SIG-M5 treated with dmso at 0.1 percent for 504 hours (cell line): ENCODE data around the gene WIPI1.

ENCODE experiments used
- DNase-seq: peaks from one replicate; lab custom pipeline; 2025; ENCODE audit not compliant: unreplicated experiment; lab: John Stamatoyannopoulos, UW

Gene WIPI1

DNA sequence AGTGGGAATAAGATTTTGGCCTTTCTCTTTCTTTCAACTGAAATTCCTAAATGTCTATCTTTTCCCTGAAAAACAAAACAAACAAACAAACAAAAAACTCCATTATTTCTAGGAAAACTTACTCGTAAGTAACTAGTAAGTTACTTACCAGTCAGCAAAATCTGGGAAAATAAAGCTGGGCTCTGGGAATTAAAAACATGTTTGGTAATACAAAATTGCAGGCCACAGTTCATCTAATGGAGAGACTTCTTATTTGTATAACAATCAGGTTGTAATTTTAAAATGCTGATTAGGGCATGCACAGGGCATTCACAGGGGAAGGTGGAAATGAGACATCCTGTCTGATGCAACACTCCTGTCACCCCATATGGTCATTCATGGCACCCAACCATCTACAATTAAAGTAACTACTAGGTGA lies 3.8 kb upstream of the WIPI1 start:
- no peak for DNase-seq

DNA sequence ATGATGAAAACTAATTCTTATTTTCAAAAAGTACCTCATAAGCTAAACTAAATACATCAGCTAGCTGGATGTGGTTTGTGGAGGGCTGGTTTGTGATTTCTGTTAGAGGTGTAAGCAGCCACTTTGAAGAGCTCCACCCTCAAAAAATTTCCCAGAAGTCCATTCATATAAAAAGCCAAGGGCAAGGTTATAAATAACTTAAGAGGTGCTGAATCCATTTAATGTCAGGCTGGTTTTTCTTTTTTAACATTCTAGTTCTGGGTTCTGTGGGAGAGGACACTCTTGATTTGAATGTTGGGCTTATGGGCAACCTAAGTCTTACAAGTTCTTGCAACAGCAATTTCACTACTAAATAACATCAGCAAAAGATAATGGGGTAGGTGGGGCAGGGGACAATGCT lies 3.4 kb upstream of the WIPI1 start:
- DNase-seq = no peak

DNA sequence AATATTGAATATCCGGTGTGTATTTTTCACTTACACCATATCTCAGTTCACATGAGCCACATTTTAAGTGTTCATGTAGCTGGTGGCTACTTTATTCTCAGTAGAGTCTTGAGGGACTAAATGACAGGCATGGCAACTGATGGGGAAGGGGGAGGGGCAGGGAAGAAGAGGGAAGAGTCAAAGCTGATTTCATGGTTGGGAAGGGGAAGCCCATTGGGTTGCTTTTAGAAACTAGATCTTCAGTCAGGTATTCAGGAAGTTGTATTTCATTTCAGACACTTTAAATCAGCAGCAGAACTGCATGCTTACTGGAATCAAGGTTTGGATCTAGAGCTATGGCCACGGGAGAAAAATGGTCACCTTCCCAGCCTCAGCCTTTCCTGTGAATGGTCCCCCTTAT lies 2.9 kb upstream of the WIPI1 start:
- no peak for DNase-seq

DNA sequence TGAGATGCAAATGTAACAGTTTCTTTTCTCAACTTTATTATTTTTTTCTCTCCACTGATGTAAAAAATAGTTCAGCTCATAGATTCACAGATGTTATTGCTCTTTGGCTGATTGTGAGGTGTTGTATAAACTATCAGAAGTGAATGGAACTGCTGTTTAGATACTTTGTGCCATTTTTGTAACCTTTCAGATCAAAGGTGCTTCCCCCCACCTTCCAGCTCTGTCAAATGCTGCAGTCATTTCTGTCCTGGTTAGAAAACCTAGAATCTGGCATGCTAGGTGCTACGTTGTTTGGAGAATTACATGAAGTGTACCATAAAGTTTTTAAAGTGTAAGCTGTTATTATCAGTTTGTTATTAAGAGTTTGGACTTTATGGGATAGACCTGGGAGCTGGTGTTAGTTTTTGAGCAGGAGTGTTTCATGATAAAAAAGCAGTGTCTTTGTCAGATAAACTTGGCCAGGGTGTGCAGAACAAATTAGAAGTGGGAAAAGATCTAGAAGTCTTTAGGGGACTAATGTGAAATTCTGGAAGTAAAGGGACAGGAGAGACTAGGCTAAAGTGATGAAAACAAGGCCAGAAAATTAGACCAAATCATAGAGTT lies 1.8 kb upstream of the WIPI1 start:
- DNase-seq = no peak

DNA sequence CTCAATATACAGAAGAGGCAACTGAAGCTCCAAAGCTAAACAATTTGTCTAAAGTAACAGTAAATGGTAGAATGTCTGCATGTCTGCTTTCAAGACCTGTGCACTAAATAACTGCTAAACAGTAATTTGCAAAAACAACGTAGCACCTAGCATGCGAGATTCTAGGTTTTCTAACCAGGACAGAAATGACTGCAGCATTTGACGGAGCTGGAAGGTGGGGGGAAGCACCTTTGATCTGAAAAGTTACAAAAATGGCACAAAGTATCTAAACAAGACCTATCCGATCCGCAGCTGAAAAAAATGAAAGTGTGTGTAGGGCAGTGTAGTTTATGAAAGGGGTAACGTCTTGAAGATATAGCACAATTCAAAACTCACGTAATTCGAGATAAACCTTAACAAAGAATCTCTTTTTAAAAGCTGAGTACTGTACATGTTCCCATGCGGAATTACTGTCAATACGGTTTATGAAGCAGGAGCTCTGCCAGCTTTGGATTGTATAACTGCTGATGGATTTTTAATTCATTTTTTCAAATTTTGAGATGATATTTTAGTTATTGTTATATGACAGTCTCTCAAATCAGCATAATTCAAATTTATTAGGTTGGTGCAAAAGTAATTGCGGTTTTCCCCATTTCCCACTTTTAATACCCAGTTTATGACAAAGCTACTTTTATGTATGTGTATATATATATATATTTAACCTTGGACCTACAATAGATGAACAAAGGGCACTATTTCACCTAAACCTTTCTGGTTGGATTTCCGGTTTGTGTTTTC lies 1.2 kb upstream of the WIPI1 start:
- DNase-seq = no peak

DNA sequence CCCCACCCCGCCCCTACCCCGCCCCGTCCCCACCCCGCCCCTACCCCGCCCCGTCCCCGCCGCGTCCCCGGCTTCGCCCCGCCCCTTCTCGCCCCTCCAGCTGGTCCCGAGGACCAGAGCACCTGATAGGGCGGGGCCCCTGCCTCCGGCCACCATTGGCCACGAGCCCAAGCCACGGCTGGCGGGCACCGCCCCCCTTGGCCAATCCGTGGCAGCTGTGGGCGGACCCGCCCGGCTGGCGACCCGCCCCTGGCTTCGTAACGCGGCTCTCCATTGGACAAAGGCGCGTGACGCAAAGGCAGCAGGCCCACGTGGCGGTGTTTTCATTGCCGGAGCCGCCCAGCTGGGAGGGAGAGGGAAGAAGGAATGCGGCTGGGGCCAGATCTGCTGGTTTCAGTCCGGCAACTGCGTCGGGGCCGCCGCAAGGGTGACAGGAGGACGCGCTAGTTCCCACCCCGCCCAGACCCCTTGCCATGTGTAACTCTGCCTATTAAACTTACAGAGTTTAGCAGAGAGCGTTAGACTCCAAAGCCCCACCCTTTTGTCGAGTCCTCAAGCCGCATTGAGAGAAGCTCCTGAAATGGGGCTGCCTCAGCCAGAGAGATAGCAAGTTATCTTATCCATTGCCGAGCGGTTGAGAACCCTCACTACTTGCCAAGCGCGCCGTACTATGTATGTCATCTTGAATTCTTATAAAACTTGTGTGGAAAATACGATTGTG lies 403 bp upstream of the WIPI1 start:
- DNase-seq = peak; percentile 99

DNA sequence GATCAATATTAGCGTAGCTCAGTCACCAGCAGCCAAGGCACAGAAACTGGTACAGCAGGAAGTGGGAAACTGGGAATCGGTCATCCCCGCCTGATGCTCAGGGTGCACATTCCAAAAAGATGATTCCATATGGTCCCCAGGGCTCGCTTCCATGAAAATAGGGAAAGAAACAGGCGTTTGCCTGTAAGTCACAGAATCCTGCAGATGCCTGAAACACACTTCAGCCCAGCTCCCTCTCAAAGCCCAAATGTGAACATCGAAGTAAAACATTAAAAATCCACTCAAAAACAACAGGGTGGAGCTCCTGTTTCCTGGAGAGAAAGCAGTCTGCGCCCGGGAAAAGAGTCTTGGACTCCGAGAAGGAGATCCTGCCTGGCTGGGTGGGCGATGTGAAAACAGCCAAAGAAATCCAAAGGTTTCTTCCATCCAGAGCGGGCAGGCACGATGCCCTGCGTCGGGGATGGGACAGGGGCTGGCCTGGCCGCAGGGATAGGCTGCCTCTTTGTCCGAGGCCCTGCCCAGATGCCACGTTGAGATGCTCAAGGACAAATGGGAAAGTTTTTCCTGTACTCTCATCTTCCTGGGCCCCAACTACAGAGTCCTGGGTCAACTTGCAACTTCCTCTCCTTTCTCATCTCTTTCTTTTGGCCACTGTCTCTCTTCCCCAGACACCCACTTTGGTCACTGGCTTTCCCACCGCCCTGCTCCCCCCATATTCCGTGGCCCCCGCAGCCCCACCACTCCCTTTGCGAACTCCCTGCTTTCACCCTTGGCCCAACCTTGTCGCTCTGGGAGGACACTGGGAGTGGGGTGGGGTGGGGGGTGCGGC lies 743 bp downstream of the WIPI1 start:
- DNase-seq = peak; percentile 87

DNA sequence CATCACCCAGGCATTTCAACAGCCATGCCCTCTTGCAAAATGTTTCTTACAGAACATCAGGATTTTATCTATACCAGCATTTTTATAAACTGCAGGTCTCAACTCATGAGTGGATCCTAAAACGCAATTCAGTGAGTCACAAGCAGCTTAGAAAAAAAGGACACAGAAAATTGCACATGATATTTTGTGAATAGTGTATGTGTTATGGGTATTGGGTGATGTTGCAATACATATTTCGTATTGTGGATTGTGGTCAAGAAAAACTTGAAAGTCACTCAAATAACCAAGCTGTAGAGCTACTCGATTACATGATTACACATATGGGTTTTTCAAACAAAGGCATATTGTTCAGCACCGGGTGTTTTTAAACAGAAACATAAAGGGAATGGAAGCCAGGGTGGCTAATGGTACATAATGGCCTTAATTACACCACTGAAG lies 1.4 kb downstream of the WIPI1 start:
- DNase-seq = peak; percentile 89

DNA sequence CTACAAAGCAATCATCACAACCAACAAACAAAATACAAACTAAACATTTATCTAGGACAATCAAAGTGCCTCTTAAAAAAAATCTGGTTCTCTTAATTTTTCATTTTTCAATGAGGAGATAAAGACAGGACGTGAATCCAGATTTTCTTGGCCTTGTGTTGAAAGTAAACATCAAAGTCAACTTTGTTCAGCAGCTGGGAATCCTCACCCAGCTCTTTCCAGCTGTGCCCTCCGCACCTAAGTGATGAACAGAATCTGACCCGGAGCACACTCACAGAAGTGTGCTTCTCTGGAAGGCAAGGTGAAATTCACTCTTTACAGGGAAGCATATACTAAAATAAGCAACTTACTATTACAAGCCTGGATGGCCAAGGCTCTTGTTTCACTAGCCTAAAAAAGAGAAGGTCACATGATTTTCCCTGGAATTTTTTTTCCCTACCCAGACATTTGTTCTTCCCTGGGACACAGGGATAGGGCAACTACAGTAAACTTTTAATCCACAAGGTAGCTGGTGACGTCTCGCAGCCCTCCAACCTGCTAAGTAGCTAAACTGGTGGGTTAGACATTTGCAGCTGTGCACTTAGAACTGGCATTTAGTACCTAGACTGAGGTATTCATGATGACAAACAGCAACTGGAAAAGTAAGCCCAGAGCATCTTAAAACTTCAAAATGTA lies 3.2 kb downstream of the WIPI1 start:
- no peak for DNase-seq

DNA sequence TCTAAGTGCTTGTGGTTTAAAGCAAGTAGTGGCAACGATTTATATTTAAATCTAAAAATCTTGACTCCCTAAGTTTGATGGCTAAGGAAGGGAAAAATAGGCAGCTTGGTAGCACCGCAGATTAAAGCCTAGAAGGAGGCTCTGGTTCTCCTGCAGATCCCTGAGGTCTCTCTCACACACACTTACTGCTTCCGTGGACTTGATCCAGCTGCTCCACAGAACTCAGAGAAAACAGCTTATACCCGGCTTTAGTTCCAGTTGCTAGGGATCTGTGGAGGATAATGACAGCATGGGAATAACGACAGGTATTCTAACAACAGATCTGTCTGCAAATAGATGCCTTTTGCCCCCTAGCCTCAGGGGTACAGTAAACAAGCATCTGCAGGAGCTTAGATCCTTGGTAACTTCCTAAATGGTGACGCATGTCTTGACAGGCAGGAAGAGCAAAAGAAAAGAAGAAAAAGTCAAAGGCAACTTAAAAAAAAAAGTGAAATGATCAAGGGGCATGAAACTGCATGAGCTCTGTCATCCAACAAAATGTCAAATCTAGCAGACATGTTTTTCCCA lies 4.5 kb downstream of the WIPI1 start:
- DNase-seq = no peak

DNA sequence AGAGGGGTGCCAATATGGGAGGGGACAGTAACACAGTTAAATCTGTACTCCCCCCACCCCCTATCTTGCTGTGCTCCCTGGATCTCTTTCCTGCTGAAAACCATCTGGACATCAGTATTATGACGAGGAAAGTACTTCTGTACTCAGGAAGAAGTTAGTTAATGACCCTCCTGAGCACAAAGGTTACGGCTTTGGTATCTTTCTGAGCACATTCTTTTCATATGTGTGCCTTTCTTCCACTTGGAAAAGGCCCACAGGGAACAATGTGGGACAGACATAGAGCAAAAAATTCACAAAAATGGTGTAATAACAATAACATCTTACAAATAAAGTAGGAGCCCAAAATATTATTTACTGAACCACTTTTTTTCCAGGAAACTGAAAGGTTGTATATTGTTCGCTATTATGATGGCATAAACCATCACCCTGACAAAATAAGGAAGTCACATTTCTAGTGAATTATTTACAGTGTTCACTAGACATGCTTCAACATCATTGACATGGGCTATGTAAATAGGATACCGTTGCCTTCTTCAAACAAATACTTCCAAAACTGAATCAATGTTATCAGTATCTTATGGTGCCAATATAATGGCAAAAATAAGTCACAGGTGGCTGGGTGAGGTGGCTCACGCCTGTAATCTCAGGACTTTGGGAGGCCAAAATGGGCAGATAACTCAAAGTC lies 5.5 kb downstream of the WIPI1 start:
- DNase-seq = no peak

DNA sequence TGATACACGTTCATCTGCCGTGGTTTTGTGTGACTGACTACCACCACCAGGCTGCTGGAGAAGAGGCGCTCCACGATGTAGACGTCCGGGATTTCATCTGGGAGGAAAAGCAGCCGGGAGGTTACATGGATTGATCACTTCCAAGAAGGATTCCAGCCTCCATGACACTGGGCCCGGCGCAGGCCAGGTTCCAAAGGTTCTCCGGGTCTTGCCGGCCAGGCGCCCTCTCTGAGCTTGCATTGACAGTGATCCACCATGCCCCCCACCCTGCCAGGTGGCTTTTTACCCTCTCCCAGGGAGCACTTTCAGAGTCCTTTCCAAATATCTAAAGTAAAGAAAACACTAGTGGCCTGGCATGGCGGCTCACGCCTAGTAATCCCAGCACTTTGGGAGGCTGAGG lies 6.5 kb downstream of the WIPI1 start:
- no peak for DNase-seq

DNA sequence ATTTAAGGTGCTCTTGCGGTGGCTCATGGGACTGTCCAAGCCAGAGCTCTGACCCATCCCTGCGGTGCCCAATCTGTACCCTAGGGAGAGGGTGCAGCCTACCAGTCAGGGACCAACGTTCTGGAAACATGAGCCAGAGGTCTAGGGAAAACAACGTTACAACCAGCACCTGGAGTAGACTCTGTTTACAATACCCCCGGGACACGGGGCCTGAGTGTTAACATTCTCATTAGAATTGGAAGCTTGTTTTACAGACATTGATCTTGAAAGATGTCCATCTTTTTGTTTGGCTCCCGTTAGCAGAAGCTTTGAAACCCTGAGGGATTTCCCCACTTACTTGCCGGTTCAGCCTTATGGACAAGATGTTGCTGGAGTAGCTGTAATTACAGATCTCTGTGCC lies 6.9 kb downstream of the WIPI1 start:
- DNase-seq = no peak

DNA sequence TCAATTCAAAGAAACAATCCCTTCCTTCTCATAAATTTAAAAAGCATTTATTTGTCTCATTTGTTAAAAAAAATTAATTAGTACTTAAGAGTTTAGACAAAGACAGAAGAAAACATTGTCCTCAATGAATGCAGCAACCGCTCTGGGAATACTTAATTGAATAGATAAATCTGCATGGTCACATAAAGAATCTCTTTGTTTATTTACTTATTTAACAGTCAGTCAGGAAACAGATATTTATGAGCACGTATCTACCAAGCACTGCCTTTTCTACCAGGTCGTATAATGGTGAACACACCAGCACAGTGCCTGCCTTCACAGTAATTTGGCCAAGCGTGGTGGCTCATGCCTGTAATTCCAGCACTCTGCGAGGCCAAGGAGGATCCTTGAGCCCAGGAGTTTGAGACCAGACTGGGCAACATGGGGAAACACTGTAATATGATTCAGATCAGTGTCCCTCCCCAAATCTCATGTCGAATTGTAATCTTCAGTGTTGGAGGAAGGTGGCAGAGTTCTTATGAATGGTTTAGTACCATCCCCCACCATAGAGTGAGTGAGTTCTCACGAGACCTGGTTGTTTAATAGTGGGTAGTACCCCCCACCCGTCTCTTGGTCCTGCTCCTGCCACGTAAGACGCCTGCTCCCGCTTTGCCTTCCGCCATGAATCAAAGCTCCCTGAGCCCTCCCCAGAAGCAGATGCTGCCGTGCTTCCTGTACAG lies 8.1 kb downstream of the WIPI1 start:
- DNase-seq = no peak

DNA sequence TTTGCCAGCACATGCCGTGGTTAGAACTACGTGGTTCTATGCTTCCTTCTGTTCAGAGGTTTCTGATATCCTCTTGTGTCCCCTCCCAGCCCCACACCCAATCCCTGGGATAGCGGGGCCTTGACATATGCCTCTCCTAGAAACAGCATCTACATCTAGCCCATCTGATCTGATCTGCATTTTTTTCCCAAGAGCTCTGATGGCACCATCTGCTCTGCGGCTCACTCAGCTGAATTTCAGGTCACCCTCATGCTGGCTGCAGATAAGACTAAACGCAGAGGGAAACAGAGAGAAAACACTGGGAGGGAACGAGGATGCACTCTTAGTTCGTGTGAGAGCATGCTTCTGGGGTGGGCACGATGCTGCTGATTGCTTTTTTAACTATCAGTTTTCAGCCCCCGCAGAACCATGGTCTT lies 10.7 kb downstream of the WIPI1 start:
- DNase-seq = no peak

DNA sequence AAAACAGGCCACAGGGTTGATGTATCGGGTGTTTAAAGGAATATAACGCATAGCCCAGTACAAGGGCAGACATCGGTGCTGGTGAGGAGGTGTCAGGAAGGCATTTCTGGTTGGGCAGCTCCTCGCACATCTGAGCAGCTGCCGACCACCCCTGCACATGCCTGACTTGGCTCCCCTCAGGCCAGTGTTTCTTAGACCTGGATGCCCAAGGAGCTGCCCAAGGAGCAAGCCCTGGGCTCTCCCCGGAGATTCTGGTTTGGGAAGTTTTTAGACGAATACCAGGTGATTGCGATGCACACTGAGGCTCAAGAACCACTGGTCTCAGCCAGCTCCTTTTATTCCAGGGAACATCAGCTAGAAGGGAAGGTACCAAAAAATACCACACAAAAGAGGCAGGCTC lies 11.6 kb downstream of the WIPI1 start:
- DNase-seq = no peak

DNA sequence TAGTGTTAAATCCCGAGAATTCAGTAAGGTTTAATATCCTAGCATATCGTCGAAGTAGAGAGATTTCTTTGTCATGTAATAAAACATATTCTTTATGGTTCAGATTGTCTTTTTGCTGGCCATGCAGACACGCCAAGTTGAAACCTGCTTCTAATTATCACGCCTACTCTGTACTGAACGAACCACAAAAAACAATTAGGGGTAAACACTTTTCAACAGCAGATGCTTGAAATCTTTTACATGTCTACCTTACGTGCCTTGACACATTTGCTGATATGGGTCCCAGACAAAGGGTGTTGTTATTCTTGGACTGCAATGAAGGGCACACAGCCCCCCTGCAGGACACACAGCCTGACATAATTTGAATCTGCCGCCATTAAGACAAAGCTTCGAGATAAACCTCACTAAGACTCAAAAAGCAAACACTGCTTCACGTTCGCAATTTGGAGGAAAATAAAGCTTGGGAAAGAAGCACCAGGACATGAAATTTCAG lies 13.3 kb downstream of the WIPI1 start:
- no peak for DNase-seq

DNA sequence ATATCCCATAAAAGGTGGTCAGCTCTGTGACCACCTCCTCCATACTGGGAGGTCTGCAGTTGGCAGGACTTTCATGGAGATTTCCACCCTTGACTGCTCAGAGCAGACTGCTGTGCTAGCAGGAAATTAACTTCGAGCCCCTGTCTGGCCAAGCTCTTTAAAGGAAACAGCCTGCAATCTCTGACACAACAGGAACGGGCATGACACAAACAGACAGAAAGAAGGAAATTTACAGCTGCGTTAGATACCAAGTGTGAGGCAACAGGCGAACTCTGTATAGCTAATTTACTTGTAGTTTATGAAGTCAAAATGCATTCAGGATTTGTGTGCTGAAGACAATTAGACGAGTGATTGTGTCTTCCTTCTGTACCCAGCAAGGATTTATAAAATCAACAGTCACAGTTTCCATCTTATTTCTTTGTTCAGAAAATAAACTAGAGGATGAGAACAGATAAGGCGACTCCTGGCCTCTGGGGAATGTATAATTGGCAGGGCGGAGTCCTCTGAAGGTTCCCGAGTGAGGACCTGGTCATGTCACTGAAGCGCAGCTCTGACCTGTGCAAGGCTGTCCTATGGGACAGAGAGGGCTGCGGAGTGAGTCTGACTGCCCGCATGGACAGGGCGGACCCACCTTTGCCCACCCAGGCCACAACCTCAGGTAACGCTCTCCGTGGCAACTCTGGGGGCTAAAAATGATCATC lies 16.1 kb downstream of the WIPI1 start:
- DNase-seq = peak; percentile 65
